PFSK-1 (cell line): Measurements from ENCODE around the gene SPART.

ENCODE experiments used
- FOXP2 ChIP-seq: optimal IDR thresholded peaks from 2 replicates; pipeline ENCODE3; 2011; ENCODE audit warnings: borderline replicate concordance, control low read depth, inconsistent platforms; ENCODE audit not compliant: insufficient read depth; ENCODE audit errors: extremely low read length, extremely low read depth
- POLR2AphosphoS5 ChIP-seq: IDR thresholded peaks from 2 replicates; pipeline ENCODE4 v1.6.1; 2012; ENCODE audit warnings: low read depth, mild to moderate bottlenecking, control low read depth, low read length, moderate library complexity
- SIN3A ChIP-seq: IDR thresholded peaks from 2 replicates; pipeline ENCODE4 v1.6.1; 2012; ENCODE audit warnings: mild to moderate bottlenecking, low read length, moderate library complexity, borderline replicate concordance; ENCODE audit not compliant: insufficient read depth
- TAF1 ChIP-seq: IDR thresholded peaks from 2 replicates; pipeline ENCODE4 v1.6.1; 2012; ENCODE audit warnings: low read length, control low read depth, borderline replicate concordance; ENCODE audit not compliant: insufficient read depth
- TF ChIP-seq, protein P1 (sequence below), 2 experiments: IDR thresholded peaks; 2 replicates each; pipeline versions ENCODE4 v1.6.1 to v1.8.0; 2011 to 2012; ENCODE audit warnings: low read depth in 2 of 2, low read length in 2 of 2, control low read depth in 1 of 2, inconsistent platforms in 1 of 2, mild to moderate bottlenecking in 1 of 2, moderate library complexity in 1 of 2; ENCODE audit not compliant: insufficient read depth in 1 of 2

DNA sequence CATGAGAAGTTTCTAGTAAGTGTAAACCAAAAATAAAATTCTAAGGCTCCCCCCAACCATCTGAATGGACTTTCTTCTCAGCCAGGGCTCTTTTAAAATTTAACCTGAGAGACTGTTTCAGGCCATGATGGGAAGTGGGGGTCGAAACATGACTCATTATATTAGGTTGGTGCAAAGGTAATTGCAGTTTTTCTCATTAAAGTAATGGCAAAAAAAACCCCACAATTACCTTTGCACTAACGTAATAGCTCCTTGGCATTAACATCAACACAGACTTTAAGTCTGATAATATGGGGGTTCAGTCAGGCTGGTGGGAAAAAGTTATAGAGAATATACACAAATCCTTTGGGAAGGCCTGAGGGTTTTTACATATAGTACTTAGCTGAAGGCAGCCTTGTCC, 9.4 kb upstream of the SPART start:
- TF ChIP-seq SIN3A (no peak), POLR2AphosphoS5 (no peak), FOXP2 (no peak), TAF1 (no peak)
- TF ChIP-seq, protein P1, sequence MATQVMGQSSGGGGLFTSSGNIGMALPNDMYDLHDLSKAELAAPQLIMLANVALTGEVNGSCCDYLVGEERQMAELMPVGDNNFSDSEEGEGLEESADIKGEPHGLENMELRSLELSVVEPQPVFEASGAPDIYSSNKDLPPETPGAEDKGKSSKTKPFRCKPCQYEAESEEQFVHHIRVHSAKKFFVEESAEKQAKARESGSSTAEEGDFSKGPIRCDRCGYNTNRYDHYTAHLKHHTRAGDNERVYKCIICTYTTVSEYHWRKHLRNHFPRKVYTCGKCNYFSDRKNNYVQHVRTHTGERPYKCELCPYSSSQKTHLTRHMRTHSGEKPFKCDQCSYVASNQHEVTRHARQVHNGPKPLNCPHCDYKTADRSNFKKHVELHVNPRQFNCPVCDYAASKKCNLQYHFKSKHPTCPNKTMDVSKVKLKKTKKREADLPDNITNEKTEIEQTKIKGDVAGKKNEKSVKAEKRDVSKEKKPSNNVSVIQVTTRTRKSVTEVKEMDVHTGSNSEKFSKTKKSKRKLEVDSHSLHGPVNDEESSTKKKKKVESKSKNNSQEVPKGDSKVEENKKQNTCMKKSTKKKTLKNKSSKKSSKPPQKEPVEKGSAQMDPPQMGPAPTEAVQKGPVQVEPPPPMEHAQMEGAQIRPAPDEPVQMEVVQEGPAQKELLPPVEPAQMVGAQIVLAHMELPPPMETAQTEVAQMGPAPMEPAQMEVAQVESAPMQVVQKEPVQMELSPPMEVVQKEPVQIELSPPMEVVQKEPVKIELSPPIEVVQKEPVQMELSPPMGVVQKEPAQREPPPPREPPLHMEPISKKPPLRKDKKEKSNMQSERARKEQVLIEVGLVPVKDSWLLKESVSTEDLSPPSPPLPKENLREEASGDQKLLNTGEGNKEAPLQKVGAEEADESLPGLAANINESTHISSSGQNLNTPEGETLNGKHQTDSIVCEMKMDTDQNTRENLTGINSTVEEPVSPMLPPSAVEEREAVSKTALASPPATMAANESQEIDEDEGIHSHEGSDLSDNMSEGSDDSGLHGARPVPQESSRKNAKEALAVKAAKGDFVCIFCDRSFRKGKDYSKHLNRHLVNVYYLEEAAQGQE (IDR thresholded peaks at IDR 0.05; ENCODE audit: insufficient read depth in 1 of 2, low read depth in 2 of 2, low read length in 2 of 2), result no peak
